ES-I3 (cell line): ENCODE measurements around the gene ZNF423.
"Not testable (repeated sequence)": the region's sequence is repeated elsewhere in the genome, so short reads cannot be mapped to it uniquely, and the experiment has no call there.

Experiments
- H3K36me3 ChIP-seq: 2 replicates; pipeline ENCODE4 v1.6.1; 2013; ENCODE audit warnings: mild to moderate bottlenecking, low read length, control low read depth, moderate library complexity; ENCODE audit not compliant: insufficient read depth
- H3K4me1 ChIP-seq: 2 replicates; pipeline ENCODE4 v1.6.1; 2013; ENCODE audit warnings: mild to moderate bottlenecking, control low read depth, low read length; ENCODE audit not compliant: insufficient read depth
- H3K9ac ChIP-seq: 2 replicates; pipeline ENCODE4 v1.6.1; 2013; ENCODE audit warnings: low read depth, mild to moderate bottlenecking, low read length, moderate library complexity
- H3K9me3 ChIP-seq: 2 replicates; pipeline ENCODE4 v1.6.1; 2013; ENCODE audit warnings: mild to moderate bottlenecking, low read length, moderate library complexity; ENCODE audit not compliant: control insufficient read depth, insufficient read depth

The ZNF423 gene

DNA sequence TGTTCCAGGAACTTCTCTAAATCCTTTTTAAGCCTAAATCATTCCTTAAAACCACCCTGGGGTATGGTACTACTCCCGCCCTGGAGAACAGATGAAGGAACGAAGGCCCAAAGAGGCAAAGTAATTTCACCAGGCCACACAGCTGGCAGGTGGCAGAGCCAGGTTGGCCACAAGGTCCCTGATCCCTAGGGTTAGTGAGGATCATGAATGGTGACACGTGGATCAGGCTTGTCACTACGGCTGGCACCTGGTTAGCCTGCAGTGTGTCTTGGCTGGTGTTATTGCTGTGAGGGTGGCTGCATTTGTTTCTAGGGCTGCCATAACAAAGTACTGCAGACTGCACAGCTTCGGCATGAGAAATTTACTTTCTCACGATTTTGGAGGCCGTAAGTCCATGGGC lies 26.0 kb upstream of the ZNF423 start:
- no peaks in the 10 kb centered on the region for H3K9me3 ChIP-seq
- no peaks in the 10 kb centered on the region for H3K36me3 ChIP-seq
- H3K4me1 ChIP-seq = no peaks in the 10 kb centered on the region
- H3K9ac ChIP-seq = no peak overlapping the region

DNA sequence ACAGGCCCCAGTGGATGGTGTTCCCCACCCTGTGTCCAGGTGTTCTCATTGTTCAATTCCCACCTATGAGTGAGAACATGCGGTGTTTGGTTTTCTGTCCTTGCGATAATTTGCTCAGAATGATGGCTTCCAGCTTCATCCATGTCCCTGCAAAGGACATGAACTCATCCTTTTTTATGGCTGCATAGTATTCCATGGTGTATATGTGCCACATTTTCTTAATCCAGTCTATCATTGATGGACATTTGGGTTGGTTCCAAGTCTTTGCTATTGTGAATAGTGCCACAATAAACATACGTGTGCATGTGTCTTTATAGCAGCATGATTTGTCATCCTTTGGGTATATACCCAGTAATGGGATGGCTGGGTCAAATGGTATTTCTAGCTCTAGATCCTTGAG lies 22.6 kb upstream of the ZNF423 start:
- H3K9me3 ChIP-seq = not testable (repeated sequence)

DNA sequence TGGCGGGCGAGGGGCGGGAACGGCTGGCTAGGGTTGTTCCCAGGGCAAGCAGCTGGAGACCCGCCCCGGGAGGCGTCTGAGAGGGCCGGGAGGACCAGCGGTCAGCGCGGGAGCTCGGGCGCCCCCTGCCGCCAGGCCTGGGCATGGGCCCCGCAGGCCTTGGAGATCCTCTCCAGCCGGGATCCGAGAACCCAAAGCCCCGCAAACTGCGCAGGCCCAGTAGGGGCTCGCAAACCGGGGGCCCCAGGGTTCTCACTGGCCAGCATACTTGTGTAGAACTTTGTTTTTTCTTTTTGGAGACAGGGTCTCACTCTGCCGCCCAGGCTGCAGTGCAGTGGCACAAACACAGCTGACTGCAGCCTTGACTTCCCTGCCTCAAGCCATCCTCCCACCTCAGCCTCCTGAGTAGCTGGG lies 20.8 kb upstream of the ZNF423 start:
- H3K36me3 ChIP-seq = no peaks in the 10 kb centered on the region
- 0 out of 2 replicates have a peak, but pooled peaks cover 3% of the 10 kb centered on the region for H3K4me1 ChIP-seq
- peak overlapping the region; percentile 51; the same call in 1 of the 2 replicates for H3K9ac ChIP-seq
- no peaks in the 10 kb centered on the region for H3K9me3 ChIP-seq

More for the DNA sequence above, 22.6 kb upstream of the ZNF423 start:
- not testable (repeated sequence) for H3K9ac ChIP-seq, H3K36me3 ChIP-seq, H3K4me1 ChIP-seq

- H3K36me3 ChIP-seq = no peaks in the 10 kb centered on the region
- no peaks in the 10 kb centered on the region for H3K9me3 ChIP-seq
- 0 out of 2 replicates have a peak, but pooled peaks cover 3% of the 10 kb centered on the region for H3K4me1 ChIP-seq
- H3K9ac ChIP-seq = peak overlapping the region; percentile 51
Measured at GRCh38 chr16:49875806-49876715, 20.1 kb upstream of the ZNF423 start.

DNA sequence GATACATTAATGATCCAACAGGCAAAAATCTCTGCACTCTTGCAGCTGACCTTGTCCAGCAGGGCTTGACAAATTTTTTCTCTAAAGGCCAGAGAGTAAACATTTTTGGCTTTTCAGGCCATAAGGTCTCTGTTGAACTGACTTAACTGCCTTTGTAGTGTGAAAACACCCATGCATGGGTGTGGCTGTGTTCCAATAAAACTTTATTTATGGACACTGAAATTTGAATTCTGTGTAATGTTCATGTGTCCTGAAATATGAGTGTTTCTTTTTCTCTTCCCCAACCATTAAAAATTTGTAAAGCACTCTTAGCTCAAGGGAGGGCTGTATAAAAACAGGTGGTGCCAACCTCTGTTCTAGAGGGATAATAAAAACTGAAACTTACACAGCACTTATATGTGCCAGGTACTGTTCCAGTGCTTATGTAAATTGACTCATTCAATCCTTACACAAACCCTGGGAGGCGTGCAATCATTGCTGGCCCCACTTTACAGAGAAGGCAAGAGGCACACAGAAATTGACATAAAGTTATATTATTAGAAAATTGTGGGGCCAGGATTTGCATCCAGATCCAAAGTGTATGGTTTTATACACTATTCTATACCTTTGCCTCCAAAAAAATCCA lies 18.8 kb upstream of the ZNF423 start:
- no peak overlapping the region for H3K9ac ChIP-seq
- 0 out of 2 replicates have a peak, but pooled peaks cover 3% of the 10 kb centered on the region for H3K4me1 ChIP-seq
- H3K36me3 ChIP-seq = no peaks in the 10 kb centered on the region
- H3K9me3 ChIP-seq = no peaks in the 10 kb centered on the region

- H3K36me3 ChIP-seq, H3K9me3 ChIP-seq, H3K4me1 ChIP-seq, H3K9ac ChIP-seq: not testable (repeated sequence)
Measured at GRCh38 chr16:49871824-49872223, 15.9 kb upstream of the ZNF423 start.

DNA sequence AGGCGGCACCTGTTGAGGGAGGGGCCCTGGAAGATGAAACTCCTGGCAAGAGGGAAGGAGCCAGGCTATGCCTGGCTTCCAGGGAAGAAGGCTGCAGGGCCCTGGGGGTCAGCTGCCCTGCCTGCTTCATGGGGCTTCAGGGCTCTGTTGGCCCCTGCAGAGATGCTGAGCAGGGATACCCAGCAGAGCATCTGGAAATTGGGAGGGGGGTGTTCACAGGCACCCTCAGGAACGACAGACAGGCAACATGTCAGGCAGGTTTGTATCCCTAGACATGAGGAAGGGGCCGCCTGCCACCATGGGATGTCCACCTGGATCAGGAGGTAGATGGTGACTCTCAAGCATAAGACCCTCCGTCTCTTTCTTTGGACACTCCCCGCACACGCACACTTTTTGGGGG lies 13.8 kb upstream of the ZNF423 start:
- Histone ChIP-seq H3K36me3 (no peaks in the 10 kb centered on the region), H3K9me3 (no peaks in the 10 kb centered on the region), H3K9ac (no peak overlapping the region), H3K4me1 (peaks cover 15% of the 10 kb centered on the region)

GRCh38 chr16:49867796-49868668 lies 12.1 kb upstream of the ZNF423 start:
- H3K9me3 ChIP-seq = no peaks in the 10 kb centered on the region
- H3K9ac ChIP-seq = no peak overlapping the region
- H3K36me3 ChIP-seq = no peaks in the 10 kb centered on the region
- H3K4me1 ChIP-seq = peaks cover 13% of the 10 kb centered on the region

- no peak overlapping the region for H3K9ac ChIP-seq
Measured at GRCh38 chr16:49867234-49867633, 11.3 kb upstream of the ZNF423 start.

DNA sequence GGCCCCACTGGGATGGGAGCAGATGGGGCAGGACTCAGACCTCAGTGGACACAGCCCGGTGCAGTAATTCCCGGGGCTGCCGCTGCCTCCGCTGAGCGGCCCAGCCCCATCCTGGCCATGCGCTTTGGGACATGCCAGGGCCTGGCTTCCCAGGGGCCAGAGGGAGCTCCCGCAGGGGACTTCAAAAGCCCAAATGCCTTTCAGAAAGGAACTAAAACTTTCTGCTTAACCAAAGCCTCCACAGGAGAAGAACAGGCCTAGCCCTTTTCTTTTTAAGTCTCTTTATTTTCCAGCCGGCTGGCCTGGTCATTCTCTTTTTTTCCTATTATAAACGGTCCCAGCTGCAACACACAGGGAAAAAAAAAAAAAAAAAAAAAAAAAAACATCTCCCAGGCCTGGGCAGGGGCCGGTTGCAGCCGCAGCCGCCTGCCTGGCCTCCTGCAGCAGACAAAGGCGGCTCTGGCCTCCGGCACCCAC lies 10.7 kb upstream of the ZNF423 start:
- no peaks in the 10 kb centered on the region for H3K9me3 ChIP-seq

More at GRCh38 chr16:49867234-49867633, 11.3 kb upstream of the ZNF423 start:
- H3K36me3 ChIP-seq = no peaks in the 10 kb centered on the region
- no peaks in the 10 kb centered on the region for H3K9me3 ChIP-seq
- H3K4me1 ChIP-seq = peaks cover 13% of the 10 kb centered on the region

GRCh38 chr16:49862694-49863093 lies 6.8 kb upstream of the ZNF423 start:
- H3K9ac ChIP-seq = no peak overlapping the region
- peaks cover 13% of the 10 kb centered on the region for H3K4me1 ChIP-seq
- H3K36me3 ChIP-seq = 0 out of 2 replicates have a peak, but pooled peaks cover 3% of the 10 kb centered on the region
- no peaks in the 10 kb centered on the region for H3K9me3 ChIP-seq

More for the DNA sequence above, 10.7 kb upstream of the ZNF423 start:
- no peaks in the 10 kb centered on the region for H3K36me3 ChIP-seq
- peaks cover 13% of the 10 kb centered on the region for H3K4me1 ChIP-seq
- no peak overlapping the region for H3K9ac ChIP-seq

DNA sequence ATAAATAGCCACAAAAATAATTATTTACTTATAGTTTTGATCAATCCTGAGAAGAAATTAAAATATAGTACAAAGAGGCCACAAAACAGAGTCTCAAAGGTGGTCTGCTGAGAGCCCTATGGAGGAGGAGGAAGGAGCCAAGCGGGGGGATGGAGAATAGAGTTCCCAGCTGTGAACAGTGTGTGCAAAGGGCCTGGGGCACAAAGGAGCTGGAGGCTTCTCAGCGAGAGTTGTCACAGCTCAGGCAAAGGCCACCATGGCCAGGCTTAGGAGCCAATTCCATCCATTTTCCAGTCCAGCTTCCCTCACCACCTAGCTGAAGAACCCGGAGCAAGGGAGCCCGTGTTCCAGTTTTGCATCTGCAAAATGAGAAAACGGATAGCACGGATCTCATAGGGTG lies 5.4 kb upstream of the ZNF423 start:
- Histone ChIP-seq H3K9me3 (no peaks in the 10 kb centered on the region), H3K9ac (no peak overlapping the region), H3K4me1 (peaks cover 1% of the 10 kb centered on the region), H3K36me3 (0 out of 2 replicates have a peak, but pooled peaks cover 3% of the 10 kb centered on the region)

GRCh38 chr16:49860593-49860992 lies 4.7 kb upstream of the ZNF423 start:
- Histone ChIP-seq H3K4me1 (no peaks in the 10 kb centered on the region; the same call in 1 of the 2 replicates), H3K9me3 (no peaks in the 10 kb centered on the region), H3K36me3 (0 out of 2 replicates have a peak, but pooled peaks cover 3% of the 10 kb centered on the region), H3K9ac (no peak overlapping the region)
